Heart right ventricle (tissue), 16 donors: ENCODE data around the gene C17orf100. TPM values are rescaled to one million over a fixed set of nuclear protein-coding genes. Genes with fewer than 3 reads are reported as not detected.

Experiments
- ATAC-seq, 8 donors: fragments of 200-7000 bp; cut with Tn5 transposase; one replicate each; pipeline ENCODE4 v1.9.1; 2020; ENCODE audit warnings: mild to moderate bottlenecking in 8 of 8, moderate library complexity in 8 of 8, moderate number of reproducible peaks in 1 of 8
- DNase-seq, 2 donors: peaks; one replicate each; pipeline ENCODE4 v3.0.0-alpha.2; 2020
- H3K27ac ChIP-seq, 10 donors: fragments of 200-600 bp; sonication (generic) in 2 of 10; one replicate each; pipeline versions ENCODE4 v1.5.0 to v1.8.0; 2020 to 2022; ENCODE audit warnings: mild to moderate bottlenecking in 3 of 10
- H3K27me3 ChIP-seq, 7 donors: fragments of 200-600 bp; one replicate each; pipeline ENCODE4 v1.8.0; 2021 to 2022; ENCODE audit warnings: mild to moderate bottlenecking in 2 of 7
- H3K36me3 ChIP-seq, 9 donors: fragments of 200-600 bp; sonication (generic) in 1 of 9; one replicate each; pipeline versions ENCODE4 v1.5.0 to v1.8.0; 2020 to 2022; ENCODE audit warnings: mild to moderate bottlenecking in 2 of 9
- H3K4me1 ChIP-seq, 9 donors: fragments of 200-600 bp; sonication (generic) in 1 of 9; one replicate each; pipeline versions ENCODE4 v1.5.0 to v1.8.0; 2020 to 2022; ENCODE audit warnings: mild to moderate bottlenecking in 4 of 9
- H3K4me3 ChIP-seq, 10 donors: fragments of 200-600 bp; sonication (generic) in 2 of 10; one replicate each; pipeline versions ENCODE4 v1.5.0 to v1.8.0; 2020 to 2022; ENCODE audit warnings: mild to moderate bottlenecking in 7 of 10, moderate library complexity in 2 of 10
- H3K9me3 ChIP-seq, 11 donors: fragments of 200-600 bp in 10 of 11; sonication (generic) in 2 of 11; one replicate each; pipeline versions ENCODE4 v1.5.0 to v1.8.0; 2013 to 2022; ENCODE audit warnings: mild to moderate bottlenecking in 2 of 11, control low read depth in 1 of 11, moderate library complexity in 1 of 11
- CTCF ChIP-seq, 9 donors: fragments of 200-600 bp; sonication (generic) in 2 of 9; IDR thresholded peaks; one replicate each; pipeline versions ENCODE4 v1.5.0 to v1.8.0; 2021 to 2022; ENCODE audit warnings: antibody characterized with exemption in 9 of 9, mild to moderate bottlenecking in 5 of 9, moderate library complexity in 1 of 9
- WGBS, 2 donors: extraction: QIAGEN DNeasy Blood & Tissue Kit; methylation state at CpG; one replicate each; pipeline ENCODE4 v1.1.7; 2013; ENCODE audit warnings: inconsistent platforms in 1 of 2; 5-methylcytosine and 5-hydroxymethylcytosine counted together
- intact Hi-C, 10 donors: fragments of 100-400 bp; cut with DNase I; formaldehyde crosslinking; loops; one replicate each; pipeline versions ENCODE4 v1.11.1 to v1.14.2; 2022
- polyA plus RNA-seq, 2 donors: library from polyadenylated mRNA; stranded (reverse); fragments of 200-250 nt; gene quantifications; one replicate each; pipeline ENCODE4 v1.2.3, GENCODE V29; 2013
- total RNA-seq, 10 donors: library from RNA; stranded (reverse); fragmentation: NEBNext Ultra II Directional in 3 of 10; extraction: Animal tissue kit (Norgen Biotek cat#: 25700) in 3 of 10; gene quantifications; one replicate each; pipeline versions ENCODE4 v1.2.1 to v1.2.4, GENCODE V29; 2021 to 2023
- donor health status: Arrhythmogenic right ventricular cardiomyopathy.
- donor health status: ischemic (EF 13 %, LVEDD 7.1; RV severe dilation, severe dysfunction).
- donor health status: healthy with polysubstance abuse.
- donor health status: DM: no; HTN: yes; CAD: no.
- donor health status: DM: no; HTN: no; CAD: no.
- donor health status: ischemic (EF 25% LVEDD 6.9; RV normal size, moderate dysfunction).
- donor health status: ischemic (EF 25% LVEDD 5.7; RV mildly dilated, moderate dysfunction).
- donor health status: healthy.
- donor health status: DM: yes; HTN: yes; CAD: no.
- donor health status: Ischemic cardiomyopathy.
- donor health status: ischemic (EF 35%, LVEDD 5.7; RV mildly dilated, moderate dysfunction).
- donor health status: nonischemic (EF 11% LVEDD 7.7; RV severe dilation, severe dysfunction).
- donor health status: DM: yes; HTN: yes; CAD: no.
- donor health status: PGD.
- donor health status: ischemic (EF 29% LVEDD 5.4; RV normal size, mild dysfunction).
- donor health status: nonischemic (EF 23%, LVEDD 6.1; RV moderate dilation, normal function).

Gene C17orf100
- total and polyA plus RNA-seq, 12 donors = 0.30 to 1.4 (median 0.73) TPM; not detected in 1

- ATAC-seq (no peak), DNase-seq (no peak)
- Histone ChIP-seq H3K4me1 (peaks cover 0 to 6% (median 0%) of the 10 kb centered on the region in 9 donors), H3K27me3 (peaks cover 0 to 40% (median 20%) of the 10 kb centered on the region in 7 donors), H3K36me3 (no peaks in the 10 kb centered on the region), H3K27ac (no peak overlapping the region), H3K4me3 (no peak overlapping the region), H3K9me3 (no peaks in the 10 kb centered on the region)
- intact Hi-C loops = loop anchor here (5.0 to 10.0 kb wide), 13 partner anchors 63 to 347 kb away; partner anchors contain the start of genes XAF1 (in 3 of the 10), TEKT1 (in 2 of the 10), ALOX12 (in 1 of the 10) and RNASEK (in 1 of the 10)
- TF ChIP-seq CTCF (IDR thresholded peaks at IDR 0.05) = no peak
- WGBS, 2 donors = 79 to 84% methylated on average over 17 of the region's 17 CpGs
These were observed 16.7 kb downstream of the C17orf100 start for GRCh38 chr17:6668219-6668618.

GRCh38 chr17:6668727-6669425 is 17.3 kb downstream of the C17orf100 start:
- Histone ChIP-seq H3K27me3 (peaks cover 0 to 37% (median 20%) of the 10 kb centered on the region in 7 donors), H3K9me3 (no peaks in the 10 kb centered on the region), H3K4me3 (no peak overlapping the region), H3K4me1 (peaks cover 0 to 6% (median 0%) of the 10 kb centered on the region in 9 donors), H3K27ac (no peak overlapping the region), H3K36me3 (no peaks in the 10 kb centered on the region)
- ATAC-seq (no peak), DNase-seq (no peak)
- TF ChIP-seq CTCF (IDR thresholded peaks at IDR 0.05) = no peak
- intact Hi-C loops = loop anchor here (5.0 to 10.0 kb wide), 13 partner anchors 64 to 346 kb away; partner anchors contain the start of genes XAF1 (in 3 of the 10), TEKT1 (in 2 of the 10), ALOX12 (in 1 of the 10) and RNASEK (in 1 of the 10)
- WGBS, 2 donors = 68 to 74% methylated on average over 14 of the region's 14 CpGs

- peaks cover 0 to 6% (median 0%) of the 10 kb centered on the region in 9 donors for H3K4me1 ChIP-seq
- peaks cover 0 to 36% (median 20%) of the 10 kb centered on the region in 7 donors for H3K27me3 ChIP-seq
- 77 to 79% methylated on average over 10 of the region's 10 CpGs for WGBS, 2 donors
- H3K27ac ChIP-seq = no peak overlapping the region
- DNase-seq = no peak
- no peak for ATAC-seq
- no peaks in the 10 kb centered on the region for H3K9me3 ChIP-seq
- no peak overlapping the region for H3K4me3 ChIP-seq
- intact Hi-C loops = loop anchor here (5.0 to 10.0 kb wide), 13 partner anchors 65 to 345 kb away; partner anchors contain the start of genes TEKT1 (in 3 of the 10), XAF1 (in 3 of the 10), ALOX12 (in 1 of the 10) and RNASEK (in 1 of the 10)
- H3K36me3 ChIP-seq = no peaks in the 10 kb centered on the region
- no peak for TF ChIP-seq CTCF (IDR thresholded peaks at IDR 0.05)
These were observed 18.1 kb downstream of the C17orf100 start for GRCh38 chr17:6669479-6670212.

GRCh38 chr17:6670571-6670970 is 19.0 kb downstream of the C17orf100 start:
- Histone ChIP-seq H3K4me3 (no peak overlapping the region), H3K27me3 (peaks cover 0 to 39% (median 20%) of the 10 kb centered on the region in 7 donors), H3K36me3 (no peaks in the 10 kb centered on the region), H3K27ac (no peak overlapping the region), H3K9me3 (no peaks in the 10 kb centered on the region), H3K4me1 (peaks cover 0 to 6% (median 0%) of the 10 kb centered on the region in 9 donors)
- TF ChIP-seq CTCF (IDR thresholded peaks at IDR 0.05) = no peak
- WGBS, 2 donors = 91 to 93% methylated on average over 8 of the region's 8 CpGs
- DNase-seq (no peak), ATAC-seq (no peak)
- intact Hi-C loops = loop anchor here in 1 of 10 donors (10.0 kb wide), 1 partner anchor 164 kb away; the partner anchor contains the start of gene TEKT1
